OCI-LY7 (cell line): ENCODE results near the gene ZNF599. TPM values are rescaled to one million over a fixed set of nuclear protein-coding genes. Genes with fewer than 3 reads are reported as not detected.

ENCODE experiments used
- BruUV-seq: library from RNA; stranded (reverse); fragments of 400-500 nt; replicated peaks from 2 replicates; lab custom pipeline; 2021; lab: Mats Ljungman, UMichigan
- CTCF ChIA-PET: fragments of 300-600 bp; sonication (Branson Sonifier 250); formaldehyde crosslinking; loops from one replicate; lab custom pipeline; 2022; ENCODE audit warnings: antibody characterized with exemption; ENCODE audit not compliant: unreplicated experiment; lab: Charles Lee
- POLR2A ChIA-PET: fragments of 300-600 bp; sonication (Branson Sonifier 250); formaldehyde crosslinking; loops from one replicate; lab custom pipeline; 2022; ENCODE audit warnings: antibody characterized with exemption; lab: Charles Lee
- DNase-seq: peaks from one replicate; pipeline ENCODE4 v3.0.0-alpha.2; 2015; ENCODE audit warnings: low spot score
- H2AFZ ChIP-seq: fragments of 200-600 bp; sonication (generic), shearing (Covaris generic); 2 replicates; pipeline ENCODE4 v1.6.1; 2014; ENCODE audit warnings: mild to moderate bottlenecking, antibody characterized with exemption, low read length, moderate library complexity
- H3K27ac ChIP-seq: fragments of 200-600 bp; sonication (generic); 2 replicates; pipeline ENCODE4 v1.5.1; 2014; ENCODE audit warnings: mixed run types, low read depth, mild to moderate bottlenecking, moderate library complexity, low read length, inconsistent platforms; ENCODE audit not compliant: poor library complexity, severe bottlenecking
- H3K36me3 ChIP-seq: fragments of 200-600 bp; sonication (generic); 2 replicates; pipeline ENCODE4 v1.6.1; 2014; ENCODE audit warnings: mild to moderate bottlenecking, antibody characterized with exemption, low read length, moderate library complexity, mixed read lengths; ENCODE audit not compliant: insufficient read depth
- H3K4me1 ChIP-seq: fragments of 200-600 bp; sonication (generic); 2 replicates; pipeline ENCODE4 v1.5.1; 2014; ENCODE audit warnings: mild to moderate bottlenecking, low read length; ENCODE audit not compliant: insufficient read depth, poor library complexity, severe bottlenecking
- H3K4me2 ChIP-seq: fragments of 200-600 bp; sonication (generic); 2 replicates; pipeline ENCODE4 v1.6.1; 2014; ENCODE audit warnings: mild to moderate bottlenecking, low read length
- H3K4me3 ChIP-seq: fragments of 200-600 bp; sonication (generic); 2 replicates; pipeline ENCODE4 v1.5.1; 2014; ENCODE audit warnings: mild to moderate bottlenecking, low read depth, low read length; ENCODE audit not compliant: poor library complexity, severe bottlenecking
- H3K79me2 ChIP-seq: fragments of 200-600 bp; sonication (generic); 2 replicates; pipeline ENCODE4 v1.6.1; 2016; ENCODE audit warnings: low read depth, mild to moderate bottlenecking, low read length, moderate library complexity, mixed read lengths; ENCODE audit not compliant: insufficient read depth
- H3K9me2 ChIP-seq: fragments of 200-600 bp; sonication (generic); 2 replicates; pipeline ENCODE4 v1.6.1; 2016; ENCODE audit warnings: mild to moderate bottlenecking, low read length, mixed read lengths; ENCODE audit not compliant: insufficient read depth
- H3K9me3 ChIP-seq: fragments of 200-600 bp; sonication (generic); 2 replicates; pipeline ENCODE4 v1.6.1; 2014; ENCODE audit warnings: mild to moderate bottlenecking, mixed run types, low read length, mixed read lengths
- H4K20me1 ChIP-seq: fragments of 200-600 bp; sonication (generic); 2 replicates; pipeline ENCODE4 v1.6.1; 2014; ENCODE audit warnings: mild to moderate bottlenecking, antibody characterized with exemption, low read length, moderate library complexity, mixed read lengths; ENCODE audit not compliant: insufficient read depth
- EZH2phosphoT487 ChIP-seq: fragments of 200-600 bp; sonication (generic); IDR thresholded peaks from 2 replicates; pipeline ENCODE4 v1.6.1; 2018; ENCODE audit warnings: low read depth, borderline replicate concordance, mild to moderate bottlenecking, mixed run types, antibody characterized with exemption, low read length, moderate library complexity, mixed read lengths
- intact Hi-C: fragments of 100-400 bp; cut with micrococcal nuclease; formaldehyde crosslinking; loops from one replicate; pipeline ENCODE4 v1.10.0; 2022; ENCODE audit not compliant: unreplicated experiment
- total RNA-seq, 2 experiments: library from RNA; depleted of rRNA in 1 of 2; stranded (reverse); fragments of >200 nt in 1 of 2; shearing (Covaris generic) in 1 of 2; gene quantifications; 2 replicates each; pipeline ENCODE4 v1.2.3, GENCODE V29; 2014 to 2022
- TF ChIP-seq, protein P1 (sequence below): fragments of 200-600 bp; sonication (generic); conservative IDR thresholded peaks from 2 replicates; pipeline ENCODE4 v1.5.1; 2014; ENCODE audit warnings: mild to moderate bottlenecking, antibody characterized with exemption, low read length, moderate library complexity, mixed read lengths

Gene ZNF599
- total RNA-seq, 2 experiments from 2014 or later, result 3.0 to 3.3 TPM

DNA sequence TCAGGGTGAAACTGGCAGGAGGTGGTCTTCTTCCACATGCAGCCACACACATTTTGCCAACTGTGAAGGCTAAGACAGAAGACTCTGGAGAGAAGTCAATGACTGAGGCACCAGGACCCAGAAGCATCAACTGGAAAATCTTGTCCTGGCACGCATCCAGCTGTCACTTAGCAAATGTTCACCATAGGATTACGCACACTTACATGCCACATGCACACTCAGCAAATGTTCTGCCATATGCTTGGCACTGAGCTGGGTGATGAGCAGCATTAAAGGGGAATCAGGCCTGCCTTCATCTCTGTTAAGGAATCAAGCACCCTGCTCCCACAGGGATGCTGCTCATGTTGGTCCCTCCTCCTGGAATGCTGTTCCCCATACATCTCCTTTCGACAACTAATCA, 5.1 kb downstream of the ZNF599 start:
- intact Hi-C loops, result no loop called here
- CTCF ChIA-PET, result no interaction called here
- POLR2A ChIA-PET, result no interaction called here

DNA sequence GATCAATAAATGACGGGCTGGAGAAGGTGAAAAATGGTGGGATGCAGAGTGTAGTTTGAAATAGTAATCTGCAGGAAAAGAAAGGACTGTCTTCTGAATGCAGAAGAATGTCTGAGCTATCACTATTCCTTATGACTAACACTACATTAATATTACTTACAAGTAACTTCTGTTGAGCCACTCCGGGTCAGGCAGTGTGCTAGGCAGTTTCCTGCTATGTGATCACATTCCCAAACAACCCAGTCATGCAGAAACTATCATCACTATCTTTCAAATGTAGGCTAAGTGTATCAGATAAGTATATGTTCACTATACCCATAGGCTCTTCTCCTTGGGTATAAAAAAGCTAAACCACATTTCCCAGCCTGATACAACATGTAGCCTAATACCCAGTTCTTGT, 6.6 kb downstream of the ZNF599 start:
- Histone ChIP-seq H4K20me1 (no peaks in the 10 kb centered on the region), H3K36me3 (no peaks in the 10 kb centered on the region), H3K4me3 (no peak overlapping the region), H3K4me1 (no peaks in the 10 kb centered on the region), H3K9me2 (no peaks in the 10 kb centered on the region), H3K79me2 (no peaks in the 10 kb centered on the region), H3K27ac (no peak overlapping the region), H2AFZ (no peak overlapping the region), H3K9me3 (peaks cover 3% of the 10 kb centered on the region; the same call in 1 of the 2 replicates), H3K4me2 (no peak overlapping the region)
- POLR2A ChIA-PET, result no interaction called here
- TF ChIP-seq EZH2phosphoT487, result no peak
- TF ChIP-seq, protein P1, sequence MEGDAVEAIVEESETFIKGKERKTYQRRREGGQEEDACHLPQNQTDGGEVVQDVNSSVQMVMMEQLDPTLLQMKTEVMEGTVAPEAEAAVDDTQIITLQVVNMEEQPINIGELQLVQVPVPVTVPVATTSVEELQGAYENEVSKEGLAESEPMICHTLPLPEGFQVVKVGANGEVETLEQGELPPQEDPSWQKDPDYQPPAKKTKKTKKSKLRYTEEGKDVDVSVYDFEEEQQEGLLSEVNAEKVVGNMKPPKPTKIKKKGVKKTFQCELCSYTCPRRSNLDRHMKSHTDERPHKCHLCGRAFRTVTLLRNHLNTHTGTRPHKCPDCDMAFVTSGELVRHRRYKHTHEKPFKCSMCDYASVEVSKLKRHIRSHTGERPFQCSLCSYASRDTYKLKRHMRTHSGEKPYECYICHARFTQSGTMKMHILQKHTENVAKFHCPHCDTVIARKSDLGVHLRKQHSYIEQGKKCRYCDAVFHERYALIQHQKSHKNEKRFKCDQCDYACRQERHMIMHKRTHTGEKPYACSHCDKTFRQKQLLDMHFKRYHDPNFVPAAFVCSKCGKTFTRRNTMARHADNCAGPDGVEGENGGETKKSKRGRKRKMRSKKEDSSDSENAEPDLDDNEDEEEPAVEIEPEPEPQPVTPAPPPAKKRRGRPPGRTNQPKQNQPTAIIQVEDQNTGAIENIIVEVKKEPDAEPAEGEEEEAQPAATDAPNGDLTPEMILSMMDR, result no peak
- no TSS peak for BruUV-seq
- CTCF ChIA-PET, result no interaction called here
- DNase-seq, result no peak
- intact Hi-C loops, result no loop called here

More for the DNA sequence above, 5.1 kb downstream of the ZNF599 start:
- no TSS peak for BruUV-seq
- Histone ChIP-seq H3K4me3 (no peak overlapping the region), H3K79me2 (no peaks in the 10 kb centered on the region), H2AFZ (no peak overlapping the region), H3K4me2 (no peak overlapping the region), H3K27ac (no peak overlapping the region), H3K9me3 (peaks cover 10% of the 10 kb centered on the region; the same call in 1 of the 2 replicates), H3K36me3 (no peaks in the 10 kb centered on the region; the same call in 1 of the 2 replicates), H3K4me1 (peaks cover 8% of the 10 kb centered on the region), H4K20me1 (no peaks in the 10 kb centered on the region), H3K9me2 (no peaks in the 10 kb centered on the region)
- TF ChIP-seq, protein P1, result no peak
- TF ChIP-seq EZH2phosphoT487, result no peak
- no peak for DNase-seq

DNA sequence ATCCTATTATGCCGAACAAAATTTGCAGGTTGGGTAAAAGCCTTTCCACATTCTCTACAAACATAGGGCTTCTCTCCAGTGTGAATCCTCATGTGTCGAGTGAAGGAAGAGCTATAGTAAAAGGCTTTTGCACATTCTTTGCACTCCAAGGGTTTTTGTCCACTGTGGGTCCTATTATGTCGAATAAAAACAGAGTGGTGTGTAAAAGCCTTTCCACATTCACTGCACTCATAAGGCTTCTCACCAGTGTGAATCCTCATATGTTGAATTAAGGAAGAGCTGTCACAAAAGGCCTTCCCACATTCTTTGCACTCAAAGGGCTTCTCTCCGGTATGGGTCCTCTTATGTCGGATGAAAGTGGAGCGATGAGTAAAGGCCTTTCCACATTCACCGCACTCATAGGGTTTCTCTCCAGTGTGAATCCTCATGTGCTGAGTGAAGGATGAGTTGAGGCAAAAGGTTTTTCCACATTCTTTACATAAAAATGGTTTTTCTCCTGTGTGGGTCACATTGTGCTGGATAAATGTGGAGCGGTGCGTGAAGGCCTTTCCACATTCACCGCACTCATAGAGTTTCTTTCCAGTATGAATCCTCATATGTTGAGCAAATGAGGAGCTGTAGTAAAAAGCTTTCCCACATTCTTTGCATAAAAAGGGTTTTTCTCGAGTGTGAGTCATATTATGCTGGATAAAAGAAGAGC, 13.6 kb downstream of the ZNF599 start:
- H2AFZ ChIP-seq, result no peak overlapping the region
- H3K9me3 ChIP-seq, result peaks cover 33% of the 10 kb centered on the region; the same call in 1 of the 2 replicates
- no peaks in the 10 kb centered on the region for H3K4me1 ChIP-seq
- H3K79me2 ChIP-seq, result no peaks in the 10 kb centered on the region
- H3K9me2 ChIP-seq, result no peaks in the 10 kb centered on the region
- intact Hi-C loops, result no loop called here
- TF ChIP-seq EZH2phosphoT487, result no peak
- TF ChIP-seq, protein P1, result no peak
- H3K4me3 ChIP-seq, result no peak overlapping the region
- H3K27ac ChIP-seq, result no peak overlapping the region
- ChIA-PET POLR2A (interaction anchor here (0.6 kb wide), 1 partner anchor 82 kb away, joined by 3 read pairs; the partner anchor contains the start of genes SCGB2B2 and ZNF302), CTCF (no interaction called here)
- H3K36me3 ChIP-seq, result no peaks in the 10 kb centered on the region
- no peak overlapping the region for H3K4me2 ChIP-seq
- BruUV-seq, result no TSS peak
- DNase-seq, result no peak
- no peaks in the 10 kb centered on the region for H4K20me1 ChIP-seq
